IPS DF 4.7 (cell line): Measurements from ENCODE around the gene CDON.

Experiments
- DNase-seq: peaks from one replicate; pipeline ENCODE4 v3.0.0-alpha.2; 2013; ENCODE audit warnings: low spot score; ENCODE audit errors: extremely low read depth

The CDON gene

DNA sequence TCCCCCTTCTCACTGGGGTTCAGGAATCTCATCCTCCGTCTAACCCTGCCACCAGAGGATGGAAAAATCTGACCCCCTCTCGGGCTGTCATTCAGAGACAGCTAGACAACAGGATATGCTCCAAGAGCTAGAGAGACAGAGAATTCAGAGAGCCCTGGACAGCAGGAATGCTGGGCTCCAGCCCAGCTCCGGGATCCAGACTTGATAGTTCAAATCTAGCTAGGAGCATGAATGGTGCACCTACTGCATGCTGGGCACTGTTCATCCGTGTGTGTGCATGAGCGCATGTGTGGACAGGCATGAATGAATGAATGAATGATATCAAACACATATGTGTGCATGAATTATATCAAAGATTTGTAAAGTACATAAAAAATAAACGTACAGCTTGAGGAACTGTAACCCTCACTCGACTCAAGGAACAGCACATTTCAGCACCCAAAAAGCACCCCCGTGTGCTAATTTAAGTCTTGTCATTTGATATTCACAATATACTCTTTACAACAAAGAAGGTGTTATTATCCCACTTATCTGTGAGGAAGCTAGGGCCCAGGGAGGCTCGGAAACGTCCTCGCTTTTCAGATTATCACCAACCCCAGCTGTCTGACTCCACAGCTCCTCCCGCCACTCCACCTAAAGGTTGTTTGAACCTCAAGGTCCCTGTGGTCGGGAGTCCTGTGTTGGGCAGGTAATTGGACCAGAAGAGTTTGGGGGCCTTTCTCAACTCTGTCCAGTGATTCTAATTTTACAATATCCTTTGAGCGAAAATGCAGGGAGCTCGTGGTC, 117.5 kb downstream of the CDON start:
- no peak for DNase-seq

DNA sequence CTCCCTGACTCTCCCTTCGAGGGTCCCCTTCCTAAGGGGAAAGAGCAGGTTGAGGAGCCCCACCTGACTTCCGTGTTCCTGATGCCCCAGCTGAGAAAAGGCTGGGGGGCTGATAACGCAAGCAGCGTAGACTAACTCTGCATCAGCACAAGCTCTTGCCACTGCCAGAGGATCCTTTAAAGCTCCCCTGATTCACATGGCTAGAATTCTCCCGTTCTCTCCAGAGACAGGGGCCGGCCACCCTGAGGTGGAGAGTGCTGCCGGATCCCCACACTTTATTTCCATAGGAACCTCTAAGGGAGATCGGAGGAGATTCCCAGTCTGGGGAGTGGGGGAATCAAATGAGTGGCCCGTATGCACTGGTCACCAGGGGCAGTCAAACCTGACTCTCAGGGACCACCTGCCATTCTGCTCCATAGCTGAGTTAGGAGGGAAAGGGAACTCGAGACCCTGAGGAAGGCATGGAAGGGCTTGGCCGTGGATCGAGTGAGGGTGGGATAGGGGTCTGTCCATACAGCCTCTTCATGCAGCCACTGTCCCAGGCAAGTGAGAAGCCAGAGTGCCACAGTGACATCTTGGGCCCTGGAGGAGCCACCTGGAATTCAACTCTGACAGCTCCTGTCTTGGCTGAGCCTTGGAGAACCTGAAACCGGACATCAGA, 118.2 kb downstream of the CDON start:
- no peak for DNase-seq

DNA sequence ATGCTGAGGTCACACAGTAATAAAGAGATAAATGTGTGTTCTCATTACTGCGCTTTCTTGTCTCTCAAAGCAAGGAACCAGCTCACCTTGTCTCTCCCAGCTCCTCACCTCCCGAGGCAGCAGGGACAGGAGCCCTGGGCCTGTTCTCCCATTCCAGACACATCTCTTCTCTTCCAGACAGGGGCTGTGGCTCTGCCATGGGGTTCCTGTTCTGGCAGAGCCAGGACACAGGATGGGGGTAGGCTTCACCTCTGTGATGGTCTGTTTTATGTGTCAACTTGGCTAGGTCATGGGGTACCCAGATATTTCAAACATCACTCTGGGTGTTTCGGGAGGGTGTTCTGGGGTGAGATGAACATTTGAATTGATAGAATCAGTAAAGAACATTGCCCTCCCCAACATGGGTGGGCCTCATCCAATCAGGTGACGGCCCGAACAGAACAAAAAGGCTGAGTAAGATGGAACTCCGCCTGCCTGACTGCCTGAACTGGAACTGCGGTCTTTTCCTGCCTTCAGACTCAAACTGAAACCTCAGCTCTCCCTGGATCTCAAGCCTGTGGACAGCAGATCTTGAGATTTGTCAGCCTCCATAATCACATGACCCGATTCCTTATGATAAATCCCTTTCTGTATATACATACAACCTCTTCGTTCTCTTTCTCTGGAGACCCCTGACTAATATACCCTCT, 118.9 kb downstream of the CDON start:
- no peak for DNase-seq

DNA sequence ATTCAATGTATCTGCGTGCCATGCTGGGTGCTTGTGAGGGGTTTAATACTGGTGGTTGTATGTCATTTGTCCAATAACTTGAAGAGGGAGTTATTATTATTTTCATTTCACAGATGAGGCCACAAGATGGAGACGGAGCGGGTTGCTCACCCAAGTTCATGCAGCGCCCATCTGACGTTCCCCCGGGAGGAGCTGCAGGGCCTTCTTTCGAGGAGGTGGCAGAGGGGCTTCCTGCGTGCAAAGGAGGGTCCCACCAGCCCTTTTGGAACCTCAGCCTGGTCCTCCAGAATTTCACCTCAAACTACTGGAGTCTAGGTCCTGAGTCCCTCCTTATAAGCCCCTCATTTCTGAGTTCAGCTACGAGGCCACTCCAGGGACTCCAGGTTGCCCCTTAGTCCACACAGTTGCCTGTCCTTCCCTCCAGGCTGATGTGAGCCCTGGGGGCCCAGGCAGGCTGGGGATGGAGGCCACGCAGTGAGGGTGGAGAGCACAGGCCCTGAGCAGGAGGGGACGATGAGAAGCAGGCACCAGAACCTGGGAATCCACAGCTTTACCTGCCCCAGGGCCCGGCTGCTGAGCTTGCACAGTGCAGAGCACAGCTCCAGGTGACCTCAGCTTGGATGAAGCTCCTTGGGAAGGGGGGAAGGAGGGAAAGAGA, 119.8 kb downstream of the CDON start:
- DNase-seq, result no peak

DNA sequence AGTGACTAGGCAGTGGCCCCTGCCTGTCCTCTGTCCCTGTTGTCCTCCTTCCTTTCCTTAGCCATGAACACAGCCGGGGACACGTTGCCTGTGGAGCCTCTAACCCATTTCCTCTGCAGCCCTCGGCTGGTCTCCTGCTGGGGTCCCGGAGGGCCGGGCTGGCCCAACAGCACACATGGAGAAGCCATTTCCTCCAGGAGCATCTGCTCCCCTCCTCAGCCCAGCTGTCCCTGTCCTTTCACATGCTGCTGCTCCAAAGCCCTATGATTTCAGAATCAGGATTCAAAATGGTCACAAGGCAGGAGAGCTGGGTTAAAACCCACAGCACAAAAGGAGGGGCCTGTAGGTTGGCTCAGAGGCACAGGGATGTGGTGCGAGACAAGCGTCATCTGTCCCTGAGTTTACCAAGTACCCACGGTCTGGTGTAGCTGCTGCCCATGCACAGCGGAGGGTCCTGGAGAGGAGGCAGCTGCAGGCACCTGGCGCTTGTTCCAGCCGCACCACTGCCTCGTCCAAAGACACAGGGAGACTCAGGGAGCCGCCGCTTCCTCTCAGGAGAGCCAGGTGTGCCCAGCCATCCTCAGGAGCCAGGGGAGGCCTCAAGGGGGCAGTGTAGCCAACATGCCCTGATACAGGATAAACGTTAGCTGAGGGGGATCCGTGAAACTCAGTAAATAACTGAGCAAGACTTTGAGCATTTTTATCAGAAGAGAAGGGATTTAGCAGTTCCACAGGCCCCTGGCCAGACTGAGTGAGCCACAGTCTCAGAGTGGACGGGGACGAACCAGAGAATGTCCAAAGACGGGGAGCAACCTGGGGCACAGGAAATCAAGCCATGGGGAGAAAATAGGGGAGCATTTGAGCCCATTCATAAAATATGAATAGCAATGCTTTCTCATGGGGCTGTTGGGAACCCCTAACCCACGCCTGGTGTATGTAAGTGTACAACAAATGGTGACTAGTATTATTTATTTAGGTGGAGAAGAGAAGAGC, 120.8 kb downstream of the CDON start:
- DNase-seq, result peak; percentile 46

DNA sequence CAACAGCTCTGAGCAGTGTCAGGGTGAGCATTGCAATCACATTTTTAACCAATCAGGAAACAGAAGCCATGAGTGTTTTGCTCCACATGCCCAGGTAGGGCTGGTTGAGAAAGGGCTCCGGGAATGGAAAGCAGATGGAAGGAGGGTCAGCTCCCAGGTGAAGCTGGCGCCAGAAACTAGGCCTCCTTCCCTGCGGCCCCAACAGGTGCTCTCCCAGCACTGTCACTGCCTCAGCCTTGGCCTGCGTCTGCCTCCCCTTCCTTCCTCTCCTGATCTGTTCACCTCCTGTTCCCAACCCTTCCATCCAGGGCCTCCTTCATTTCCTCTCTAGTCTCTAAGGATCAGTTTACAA, 121.4 kb downstream of the CDON start:
- DNase-seq, result no peak

DNA sequence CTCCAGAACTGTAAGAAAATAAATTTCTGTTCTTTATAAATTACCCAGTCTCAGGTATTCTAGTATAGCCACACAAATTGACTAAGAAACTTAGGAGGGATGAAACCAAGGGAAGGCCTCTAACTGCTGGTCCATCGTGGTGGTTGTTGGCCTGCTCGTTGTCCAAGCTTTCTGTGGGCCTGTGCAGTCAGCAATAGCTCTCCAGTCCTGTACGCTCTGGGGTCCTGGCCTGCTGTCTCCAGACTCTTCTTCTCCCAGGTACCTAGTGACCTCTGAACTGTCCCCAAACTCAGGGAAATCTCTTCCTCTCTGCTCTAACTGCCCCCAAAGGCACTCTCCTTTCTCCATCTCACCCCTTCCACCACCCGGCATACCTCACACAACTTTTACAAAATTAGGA, 122.5 kb downstream of the CDON start:
- no peak for DNase-seq

DNA sequence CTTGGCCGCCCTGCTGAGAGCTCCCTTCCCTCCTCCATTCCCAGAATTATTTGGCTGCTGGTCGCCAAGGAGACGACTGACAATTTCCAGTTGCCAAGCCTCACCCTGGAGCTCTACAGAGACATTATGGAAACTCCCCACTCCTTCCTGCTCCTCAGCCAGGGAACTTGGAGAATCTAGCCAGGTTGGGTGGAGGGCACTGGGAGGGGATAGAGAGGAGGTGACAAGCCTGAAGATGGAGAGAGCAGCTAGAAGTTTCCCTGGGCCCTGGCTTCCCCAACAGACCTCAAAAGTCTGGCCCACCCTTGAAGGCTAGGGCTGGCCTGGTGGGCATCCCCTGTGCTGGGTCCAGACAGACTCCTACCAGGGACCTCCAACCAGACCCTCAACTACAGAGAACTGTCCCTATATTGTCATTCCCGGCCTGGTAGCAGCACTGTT, 123.6 kb downstream of the CDON start:
- DNase-seq, result no peak

DNA sequence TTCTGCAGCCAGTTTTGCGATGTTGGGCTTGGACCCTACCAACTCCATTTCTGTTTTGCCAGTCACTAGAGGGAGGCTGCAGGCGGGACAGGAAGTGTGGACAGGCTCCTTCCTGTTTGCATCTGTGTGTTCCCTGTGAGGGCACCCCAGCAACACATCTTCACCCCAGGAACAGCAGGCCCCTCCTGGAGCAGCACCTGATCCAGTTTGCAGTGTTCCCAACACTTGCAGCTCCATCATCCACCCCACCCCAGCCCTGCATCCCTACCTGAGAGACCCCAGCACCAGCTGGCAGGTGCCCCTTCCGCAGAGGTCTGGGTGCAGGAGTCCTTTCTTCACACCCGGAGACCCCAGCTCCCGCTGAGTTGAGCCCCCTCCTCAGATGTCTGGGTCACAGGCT, 124.2 kb downstream of the CDON start:
- no peak for DNase-seq

DNA sequence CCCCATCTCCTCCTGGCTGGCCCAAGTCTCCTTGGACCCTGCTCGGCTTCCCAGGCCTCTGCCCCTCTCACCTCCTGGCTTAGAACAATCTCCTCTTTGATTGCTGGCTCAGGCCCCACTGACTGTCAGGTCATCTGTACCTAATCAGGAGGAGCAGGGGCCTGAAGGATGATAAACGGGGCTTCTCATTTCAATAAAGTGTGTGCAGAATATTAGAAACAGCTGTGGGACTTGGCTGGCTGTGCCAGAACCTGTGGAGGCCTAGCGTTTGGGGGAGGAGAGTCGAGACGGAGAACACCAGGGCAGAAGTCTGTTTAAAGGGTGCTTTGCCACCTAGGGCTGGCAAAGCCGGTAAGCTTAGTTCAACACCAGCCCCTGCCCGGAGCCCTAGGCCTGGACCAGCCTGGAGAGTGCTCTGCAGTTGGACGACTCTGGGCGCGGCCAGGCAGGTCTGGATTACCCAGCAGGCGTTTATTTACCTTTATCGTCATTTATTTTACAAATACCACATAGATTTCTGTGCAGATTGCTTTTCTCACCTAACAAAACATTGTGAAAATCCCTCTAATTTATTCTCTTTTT, 127.0 kb downstream of the CDON start:
- DNase-seq, result no peak

DNA sequence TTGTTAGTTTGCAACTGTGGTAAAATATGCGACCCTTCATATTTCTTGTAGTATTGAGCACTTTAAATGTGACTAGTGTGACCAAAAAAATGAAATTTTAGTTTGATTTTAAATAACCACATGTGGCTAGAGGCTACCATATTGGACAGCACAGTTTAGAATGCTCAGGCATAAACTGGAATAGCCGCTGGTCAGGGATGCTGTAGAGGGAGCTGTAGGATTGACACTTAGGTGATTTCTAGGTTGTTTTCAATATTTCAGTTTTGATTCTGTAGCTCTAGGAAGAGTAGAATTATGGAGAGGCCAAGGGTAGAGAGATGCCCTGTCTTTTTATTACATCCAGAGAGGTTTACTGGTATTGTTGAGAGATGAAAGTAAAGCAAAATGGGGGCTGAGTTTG, 127.6 kb downstream of the CDON start:
- DNase-seq, result no peak

DNA sequence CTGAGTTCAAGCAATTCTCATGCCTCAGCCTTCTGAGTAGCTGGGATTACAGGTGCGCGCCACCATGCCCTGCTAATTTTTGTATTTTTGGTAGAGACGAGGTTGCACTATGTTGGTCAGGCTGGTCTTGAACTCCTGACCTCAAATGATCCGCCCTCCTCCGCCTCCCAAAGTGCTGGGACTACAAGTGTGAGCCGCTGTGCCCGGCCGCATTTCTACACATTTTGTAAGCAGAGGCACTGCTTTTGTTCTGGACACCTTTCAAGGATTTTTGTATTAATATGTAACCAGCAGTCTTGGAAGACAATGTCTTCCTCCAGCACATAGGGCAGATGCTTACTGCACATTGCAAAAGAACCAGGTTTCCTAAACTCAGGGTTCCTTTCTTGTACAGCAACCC, 128.2 kb downstream of the CDON start:
- DNase-seq, result no peak

DNA sequence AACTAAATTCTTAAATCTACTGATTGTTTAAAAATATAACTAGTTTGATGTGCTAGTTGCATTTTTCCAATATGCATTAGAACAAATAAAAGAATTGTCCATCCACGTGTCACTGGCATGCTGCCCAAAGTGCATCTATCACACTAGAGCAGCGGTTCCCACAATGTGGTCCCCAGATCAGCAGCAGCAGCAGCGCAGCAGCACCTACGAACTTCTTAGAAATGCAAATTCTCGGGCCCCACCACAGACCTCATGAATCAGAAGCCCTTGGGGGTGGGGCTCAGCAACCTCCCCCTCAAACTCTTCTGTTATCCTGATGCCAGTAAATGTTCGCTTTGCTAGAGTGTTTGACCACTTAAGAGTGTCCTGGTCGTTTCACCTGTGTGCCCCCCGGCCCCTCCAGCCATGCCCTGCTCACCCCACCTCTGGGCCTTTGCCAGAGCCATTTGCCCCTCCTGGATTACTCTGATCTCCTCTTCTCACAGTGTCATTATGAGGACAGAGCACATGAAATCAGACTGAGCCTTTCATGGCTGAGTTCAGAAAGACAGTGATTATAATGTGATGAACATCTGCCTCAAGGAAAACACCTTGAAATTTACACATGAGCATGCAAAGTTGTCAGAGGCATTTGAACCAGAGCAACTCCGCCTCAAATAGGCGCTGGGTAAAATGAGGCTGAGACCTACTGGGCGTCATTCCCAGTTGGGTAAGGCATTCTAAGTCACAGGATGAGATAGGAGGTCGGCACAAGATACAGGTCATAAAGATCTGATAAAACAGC, 129.4 kb downstream of the CDON start:
- no peak for DNase-seq

DNA sequence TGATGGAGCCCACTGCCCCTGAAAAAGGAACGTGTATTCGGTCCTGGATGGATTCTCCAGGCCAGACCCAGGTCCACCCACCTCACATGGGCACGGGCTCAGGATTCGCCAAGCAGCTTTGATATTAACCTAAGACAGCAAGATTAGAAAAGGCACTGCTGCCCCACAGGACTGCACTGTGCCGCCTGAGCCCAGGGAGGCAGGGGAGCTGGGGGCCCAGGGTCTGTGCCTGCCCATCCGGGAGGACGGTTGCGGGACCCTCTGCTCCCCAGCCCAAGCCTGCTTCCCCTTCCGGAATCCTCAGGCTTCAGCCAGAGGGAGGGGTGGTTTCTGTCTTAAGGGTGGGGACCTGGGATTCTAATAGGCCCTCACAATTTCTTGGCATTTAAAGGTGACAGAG, 130.4 kb downstream of the CDON start:
- no peak for DNase-seq

DNA sequence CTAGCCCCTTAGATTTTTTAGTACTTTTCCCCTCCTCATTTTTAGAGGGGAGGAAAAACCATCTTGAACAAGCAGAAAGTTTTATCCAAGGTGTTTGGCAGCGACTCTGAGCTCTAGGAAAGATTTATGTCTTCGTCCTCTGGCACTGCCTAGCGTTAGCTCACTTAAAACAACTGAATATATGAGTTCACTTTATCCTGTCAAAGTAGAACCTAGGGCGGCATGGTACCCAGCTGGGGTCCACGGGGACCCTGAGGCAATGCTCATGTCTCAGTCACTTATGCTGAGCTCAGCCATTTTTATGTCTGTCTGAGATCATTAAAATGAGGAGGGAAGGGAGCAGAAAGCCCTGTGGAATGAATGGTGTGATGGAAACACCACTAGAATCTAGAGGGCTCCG, 131.0 kb downstream of the CDON start:
- DNase-seq, result no peak

DNA sequence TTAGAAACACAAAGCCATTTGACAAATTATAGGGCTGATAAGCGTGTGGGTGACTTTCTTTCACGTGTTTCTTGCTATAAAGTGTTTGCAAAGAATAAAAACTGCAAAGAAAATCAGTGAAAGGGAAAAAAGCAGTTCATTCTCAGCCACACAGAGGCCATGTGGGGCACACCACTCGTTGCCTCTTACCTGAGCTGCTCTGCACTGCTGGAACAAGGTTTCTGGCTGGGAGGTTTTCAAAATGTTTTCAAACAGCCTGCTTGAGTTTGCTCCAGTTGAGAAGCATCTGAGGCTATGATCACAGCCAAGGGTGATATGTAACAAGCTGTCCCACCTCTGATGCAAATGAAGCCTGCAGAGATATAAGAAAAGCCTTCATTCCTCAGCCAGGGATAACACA, 131.6 kb downstream of the CDON start:
- DNase-seq, result no peak

DNA sequence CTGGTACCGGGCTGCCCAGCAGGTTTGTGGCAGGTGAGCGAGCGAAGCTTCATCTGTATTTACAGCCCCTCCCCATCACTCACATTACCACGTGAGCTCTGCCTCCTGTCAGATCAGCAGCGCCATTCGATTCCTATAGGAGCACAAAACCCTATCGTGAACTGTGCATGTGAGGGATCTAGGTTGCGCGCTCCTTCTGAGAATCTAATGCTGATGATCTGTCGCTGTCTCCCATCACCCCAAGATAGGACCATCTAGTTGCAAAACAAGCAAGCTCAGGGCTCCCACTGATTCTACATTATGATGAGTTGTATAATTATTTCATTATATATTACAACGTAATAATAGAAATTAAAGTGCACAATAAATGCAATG, 132.6 kb downstream of the CDON start:
- no peak for DNase-seq

DNA sequence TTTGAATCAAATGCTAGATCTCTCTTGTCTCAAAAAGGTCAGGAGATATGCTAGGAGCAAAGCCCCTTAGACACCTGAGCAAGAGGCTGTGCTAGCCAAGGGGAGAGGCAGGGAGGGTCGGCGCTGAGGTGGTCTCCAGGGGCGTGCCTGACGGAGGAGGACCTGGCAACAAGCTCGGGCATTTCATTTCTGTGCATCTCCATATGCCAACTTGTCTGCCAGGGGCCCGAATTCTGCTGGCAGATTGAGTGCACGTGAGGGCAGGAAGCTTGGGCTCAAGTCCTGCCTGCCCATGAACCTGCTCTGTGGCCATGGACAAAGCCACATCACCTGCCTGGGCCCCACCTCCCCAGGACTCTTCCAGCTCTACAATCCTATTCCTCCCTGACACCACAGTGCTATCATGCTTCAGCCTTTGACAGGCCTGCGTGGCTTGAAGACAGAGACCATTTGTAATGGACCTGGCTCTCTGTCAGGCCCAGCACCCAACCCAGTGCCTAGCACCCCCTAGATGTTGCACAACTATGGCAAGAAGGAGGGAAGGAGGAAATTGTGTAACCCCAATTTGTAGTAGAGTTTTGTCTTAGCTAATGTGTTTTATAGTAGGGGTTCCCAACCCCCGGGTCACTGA, 133.1 kb downstream of the CDON start:
- no peak for DNase-seq

DNA sequence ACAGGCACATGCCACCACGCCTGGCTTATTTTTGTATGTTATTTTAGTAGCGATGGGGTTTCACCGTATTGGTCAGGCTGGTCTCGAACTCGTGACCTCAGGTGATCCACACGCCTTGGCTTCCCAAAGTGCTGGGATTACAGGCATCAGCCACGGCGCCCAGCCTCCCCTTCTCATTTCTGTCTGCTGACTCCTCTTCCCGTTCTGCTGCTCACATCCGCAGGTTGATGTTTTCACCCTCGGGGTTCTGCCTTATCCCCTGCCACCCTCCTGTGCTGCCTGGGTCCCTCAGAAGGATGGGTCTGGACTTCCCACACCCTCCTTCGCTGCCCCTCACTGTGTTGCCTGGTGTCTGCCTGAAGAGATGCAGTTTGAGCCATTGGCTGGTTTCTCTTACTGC, 136.0 kb downstream of the CDON start:
- DNase-seq, result no peak
